ENCODE data around the gene KCNQ1.

Gene KCNQ1

DNA sequence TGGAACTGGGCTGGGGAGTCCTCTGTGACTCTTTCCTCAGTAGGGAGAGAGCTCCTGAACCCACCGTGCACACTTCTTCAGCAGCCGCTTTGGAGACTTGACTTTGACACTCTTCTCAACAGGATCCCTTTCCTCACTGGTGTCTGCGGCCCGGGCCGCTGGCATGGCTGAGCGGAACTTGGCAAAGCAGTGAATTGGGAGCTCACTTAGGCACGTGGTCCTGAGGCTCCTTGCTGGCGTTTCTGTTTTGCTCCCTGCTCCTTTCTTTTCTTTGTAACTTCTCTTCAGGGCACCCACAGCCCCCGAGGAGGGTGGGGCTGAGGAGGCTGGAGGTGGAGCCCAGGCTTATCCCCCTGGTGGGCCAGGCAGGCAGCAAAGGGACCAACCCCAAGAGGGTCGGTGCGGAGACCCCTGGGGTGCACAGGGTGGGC, 263.4 kb downstream of the KCNQ1 start:
- FAIRE-seq = no peak
- DNase-seq (ENCODE audit: low spot score) = no peak

DNA sequence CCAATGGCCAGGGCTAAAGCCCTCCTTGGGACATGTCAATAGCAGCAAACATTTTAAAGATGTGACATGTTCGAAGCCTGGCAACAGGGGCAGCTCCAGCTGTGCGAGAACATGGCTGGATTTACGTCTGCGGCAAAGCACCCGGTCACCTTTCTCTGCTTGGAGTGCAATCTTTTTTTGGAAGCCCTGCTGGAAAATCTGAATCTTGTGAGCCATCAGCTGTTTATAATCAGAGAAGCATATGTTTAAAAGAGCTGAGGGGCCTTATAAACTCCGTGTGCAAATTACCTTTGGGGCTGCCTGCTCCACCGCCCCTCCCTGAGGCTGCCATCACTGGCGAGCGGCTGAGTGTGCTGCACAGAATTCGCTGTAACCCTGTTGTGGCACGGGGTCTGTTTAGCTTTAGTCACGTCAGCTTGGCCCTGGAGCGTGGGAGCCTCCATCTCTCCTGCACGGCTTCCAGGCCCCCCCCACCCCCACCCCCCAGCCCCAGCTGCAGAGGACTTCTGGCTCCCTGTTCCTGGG, 264.0 kb downstream of the KCNQ1 start:
- DNase-seq (ENCODE audit: low spot score) (no peak), FAIRE-seq (no peak)

DNA sequence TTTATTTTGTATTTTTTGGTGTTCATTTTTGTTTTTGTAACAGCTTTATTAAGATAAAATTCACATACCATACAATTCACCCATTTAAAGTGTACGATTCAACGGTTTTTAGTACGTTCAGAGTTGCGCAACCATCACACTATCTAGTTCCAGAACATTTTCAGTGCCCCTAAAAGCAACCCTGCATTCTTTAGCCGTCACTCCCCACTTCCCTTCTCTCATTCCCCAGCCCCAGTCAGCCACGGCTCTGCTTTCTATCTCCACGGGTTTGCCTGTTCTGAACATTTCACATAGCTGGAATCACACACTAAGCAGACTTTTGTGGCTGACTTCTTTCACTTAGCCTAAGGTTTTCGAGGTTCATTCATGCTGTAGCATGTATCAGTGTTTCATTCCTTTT, 264.6 kb downstream of the KCNQ1 start:
- DNase-seq (ENCODE audit: low spot score) (no peak), FAIRE-seq (no peak)

DNA sequence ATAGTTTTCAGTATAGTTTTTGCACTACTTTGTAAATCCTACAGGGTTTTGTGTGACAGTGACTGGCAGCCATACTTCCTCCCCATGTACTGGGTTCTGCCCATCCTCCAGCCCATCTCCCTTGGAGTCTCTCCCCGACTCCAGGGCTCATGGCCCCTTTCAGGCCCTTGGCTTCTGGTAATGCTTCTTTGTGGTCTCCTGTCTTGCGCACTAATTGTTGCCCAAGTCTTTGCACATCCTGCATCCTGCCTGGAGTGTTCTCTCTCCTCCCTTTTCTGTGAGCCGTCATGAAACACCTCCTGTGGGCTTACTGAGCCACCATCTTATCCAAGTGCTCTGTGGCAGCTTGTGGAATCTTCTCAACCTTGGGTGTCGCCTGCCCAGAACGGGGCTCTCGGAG, 266.4 kb downstream of the KCNQ1 start:
- no peak for DNase-seq (ENCODE audit: low spot score)
- no peak for FAIRE-seq

DNA sequence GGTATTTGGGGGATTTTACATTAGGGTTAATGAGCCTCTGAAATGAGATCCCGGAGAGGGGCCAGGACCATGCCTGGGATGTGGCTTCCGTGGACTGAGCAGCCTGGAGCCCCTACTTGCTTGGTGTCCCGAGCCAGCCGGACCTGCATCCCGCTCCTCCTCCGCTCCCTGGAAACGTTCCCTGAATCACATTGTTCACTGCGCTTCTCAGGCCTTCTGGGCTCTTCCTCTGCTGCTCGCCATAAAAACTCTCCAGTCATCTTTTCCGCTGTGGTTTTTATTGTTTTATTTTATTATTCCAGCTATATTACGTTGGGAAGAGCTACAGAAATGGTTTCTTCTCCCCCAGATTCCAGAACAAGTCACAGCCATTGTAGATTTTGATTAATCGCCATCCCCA, 268.3 kb downstream of the KCNQ1 start:
- FAIRE-seq = no peak
- no peak for DNase-seq (ENCODE audit: low spot score)

DNA sequence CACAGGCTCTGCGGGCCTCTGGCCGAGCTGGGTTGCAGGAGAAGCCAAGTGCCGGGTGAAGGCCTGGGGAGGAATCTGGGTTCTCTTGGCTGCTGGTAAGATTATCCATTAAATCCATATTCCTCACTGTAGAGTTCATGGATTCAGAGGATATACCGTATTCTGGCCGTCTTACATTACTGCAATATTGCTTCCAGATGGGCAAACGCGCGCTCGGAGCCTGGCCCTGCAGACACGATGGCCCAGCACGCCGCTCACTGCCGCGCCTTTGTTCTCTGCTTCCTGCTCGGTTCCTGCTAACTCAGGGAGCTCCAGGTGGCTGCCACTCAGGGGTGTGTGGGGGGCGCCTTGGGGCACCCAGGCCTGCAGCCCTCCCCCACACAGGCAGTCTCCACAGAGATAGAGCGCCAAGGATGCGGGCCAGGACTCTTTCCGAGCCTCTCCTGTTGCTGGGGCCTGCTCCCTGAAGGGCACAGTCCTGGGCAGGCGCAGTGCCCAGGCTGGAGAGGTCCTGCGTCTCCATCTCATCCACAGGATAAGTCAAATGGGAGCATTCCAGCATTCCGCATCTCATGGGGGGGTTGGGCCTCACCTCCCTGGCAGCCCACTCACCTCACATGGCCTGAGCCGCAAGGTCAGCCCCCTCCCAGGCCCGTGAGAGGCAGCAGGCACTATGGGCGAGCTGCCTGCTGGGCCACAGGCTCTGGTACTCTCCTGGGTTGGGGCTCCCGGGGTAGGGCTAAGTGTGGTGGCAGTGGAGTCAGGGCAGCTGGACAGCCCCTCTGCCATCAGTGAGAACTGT, 269.1 kb downstream of the KCNQ1 start:
- FAIRE-seq (no peak), DNase-seq (ENCODE audit: low spot score) (no peak)

DNA sequence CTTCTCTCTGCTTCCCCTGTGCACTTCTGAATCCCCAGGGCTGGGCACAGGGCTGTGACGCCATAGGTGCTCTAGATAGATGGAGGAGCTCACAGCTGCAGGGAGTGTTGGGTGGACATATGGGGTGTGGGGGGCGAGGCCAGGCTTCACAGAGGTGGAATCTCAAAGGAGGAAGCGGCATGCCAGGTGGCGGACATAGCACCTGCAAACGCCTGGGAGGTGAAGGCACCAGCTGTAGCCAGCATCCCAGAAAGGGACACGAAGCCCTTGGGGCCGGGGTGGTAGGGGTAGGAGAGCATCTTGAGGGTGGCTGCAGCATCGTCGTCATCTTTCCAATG, 269.6 kb downstream of the KCNQ1 start:
- no peak for DNase-seq (ENCODE audit: low spot score)
- FAIRE-seq = no peak

DNA sequence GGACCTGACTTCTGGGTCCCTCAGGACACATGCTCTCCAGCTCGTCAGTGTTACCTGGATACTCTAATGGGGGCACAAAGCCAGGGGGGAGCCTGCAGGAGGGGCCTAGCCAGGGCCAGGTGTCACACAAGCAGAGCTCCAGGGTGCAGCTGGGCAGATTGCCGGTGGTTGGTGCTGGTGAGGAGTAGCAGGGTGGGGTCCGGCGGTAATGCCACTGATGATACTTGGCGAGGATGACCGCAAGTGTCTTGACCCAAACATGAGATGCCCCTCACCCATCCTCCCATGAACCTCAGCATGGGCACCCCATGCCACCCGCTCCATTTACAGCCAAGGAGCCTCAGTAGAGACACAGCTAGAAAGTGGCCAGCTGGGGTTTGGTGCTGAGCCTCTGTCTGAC, 270.1 kb downstream of the KCNQ1 start:
- no peak for FAIRE-seq

DNA sequence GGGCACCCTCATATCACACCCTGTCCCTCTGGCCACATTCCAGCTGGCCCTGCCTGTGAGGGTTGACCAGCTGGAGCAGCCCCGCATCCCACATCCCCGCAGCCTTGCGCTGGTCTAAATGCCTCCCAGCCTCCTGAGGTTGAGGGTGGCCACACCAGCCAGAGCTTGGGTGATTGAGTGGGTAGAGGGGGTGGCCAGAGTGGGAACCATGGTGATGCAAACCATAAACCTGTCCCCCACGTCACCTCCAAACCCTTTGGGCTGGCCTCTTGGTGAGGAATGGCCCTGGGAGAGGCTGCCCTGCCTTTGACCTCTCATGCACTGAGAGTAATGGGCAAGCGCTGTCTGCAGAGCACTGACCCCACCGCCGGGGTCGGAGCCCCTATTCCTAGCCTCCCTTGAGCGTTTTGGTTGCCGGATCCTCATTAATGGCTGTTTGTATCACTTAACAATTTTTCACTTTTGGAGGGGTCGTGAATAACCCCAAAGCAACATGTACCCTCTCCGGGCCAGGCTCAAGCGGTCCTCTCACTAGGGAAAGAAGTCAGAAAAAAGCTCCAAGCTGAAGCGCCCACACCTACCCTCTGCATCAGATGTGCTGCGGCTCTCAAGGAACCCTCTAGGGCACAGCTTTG, 271.0 kb downstream of the KCNQ1 start:
- no peak for FAIRE-seq
- DNase-seq (ENCODE audit: low spot score) = no peak

More for the DNA sequence above, 270.1 kb downstream of the KCNQ1 start:
- no peak for DNase-seq (ENCODE audit: low spot score)

DNA sequence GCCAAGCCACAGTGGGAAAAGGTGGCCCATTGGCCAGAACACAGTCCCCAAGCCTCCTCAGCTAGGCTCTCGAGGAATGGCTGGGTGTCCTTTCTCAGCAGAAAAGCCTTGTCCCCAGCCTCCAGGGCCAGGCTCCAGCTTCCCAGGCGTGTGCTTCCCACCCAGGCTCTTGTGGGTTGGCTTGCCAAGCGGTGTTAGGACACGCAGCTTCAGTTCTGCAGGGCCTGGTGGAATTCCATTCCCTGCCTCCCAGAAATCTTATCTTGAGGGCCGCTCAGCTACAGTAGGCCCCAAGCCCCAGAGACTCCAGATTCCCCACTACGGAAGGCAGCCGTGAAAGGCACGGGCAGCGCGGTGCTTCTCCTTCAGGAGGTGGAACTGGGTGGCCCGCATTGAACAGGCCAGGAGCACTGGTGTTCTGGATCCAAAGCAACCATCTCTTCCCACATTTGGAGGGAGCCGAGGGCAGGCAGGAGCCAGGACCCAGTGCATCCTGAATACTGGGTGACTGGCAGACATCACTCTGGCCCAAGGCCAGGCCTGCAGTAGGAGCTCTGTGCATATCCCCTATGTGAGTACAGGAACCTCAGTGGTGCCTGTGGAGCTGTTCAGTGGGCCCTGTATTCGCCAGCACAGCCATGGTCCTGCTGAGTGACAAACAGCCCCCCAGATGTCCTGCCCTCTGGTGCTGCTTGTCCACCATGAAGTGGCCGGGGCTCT, 271.7 kb downstream of the KCNQ1 start:
- FAIRE-seq (no peak), DNase-seq (ENCODE audit: low spot score) (no peak)

DNA sequence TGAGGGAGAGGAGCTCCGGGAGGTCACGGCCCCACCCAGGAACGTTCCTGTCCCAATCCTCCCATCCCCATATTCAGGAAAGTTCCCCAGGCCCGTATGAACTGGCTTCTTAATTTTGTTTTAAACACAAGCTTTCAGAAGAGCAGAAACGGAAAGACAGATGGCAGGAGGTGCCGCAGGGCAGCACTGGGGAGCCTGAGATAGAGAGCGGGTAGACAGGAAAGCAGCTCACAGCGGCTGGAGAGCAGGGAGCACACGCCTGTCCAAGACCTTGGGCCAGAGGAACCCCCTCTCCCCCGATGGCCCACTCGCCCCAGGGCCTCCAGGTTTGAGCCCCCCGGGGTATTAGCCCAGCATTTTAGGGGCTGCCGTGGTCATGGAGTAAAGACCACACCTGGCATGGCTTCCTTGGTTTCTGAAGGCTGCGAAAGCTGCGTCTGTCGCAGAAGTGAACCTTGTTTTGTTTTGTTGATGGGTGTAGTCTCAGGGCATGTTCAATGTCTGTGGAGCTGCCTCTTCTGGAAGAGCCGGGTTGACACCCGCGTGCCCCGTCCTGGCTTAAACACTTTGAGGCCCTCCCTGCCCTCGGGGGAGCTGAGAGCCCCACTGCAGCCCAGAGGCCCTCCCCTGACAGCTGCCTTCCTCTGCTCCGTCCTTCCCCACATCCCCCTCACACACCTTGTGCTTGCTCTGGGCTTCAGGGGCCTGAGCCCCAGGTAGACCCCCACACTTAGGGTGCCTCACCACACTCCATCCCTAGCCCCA, 272.9 kb downstream of the KCNQ1 start:
- FAIRE-seq (no peak), DNase-seq (ENCODE audit: low spot score) (no peak)

DNA sequence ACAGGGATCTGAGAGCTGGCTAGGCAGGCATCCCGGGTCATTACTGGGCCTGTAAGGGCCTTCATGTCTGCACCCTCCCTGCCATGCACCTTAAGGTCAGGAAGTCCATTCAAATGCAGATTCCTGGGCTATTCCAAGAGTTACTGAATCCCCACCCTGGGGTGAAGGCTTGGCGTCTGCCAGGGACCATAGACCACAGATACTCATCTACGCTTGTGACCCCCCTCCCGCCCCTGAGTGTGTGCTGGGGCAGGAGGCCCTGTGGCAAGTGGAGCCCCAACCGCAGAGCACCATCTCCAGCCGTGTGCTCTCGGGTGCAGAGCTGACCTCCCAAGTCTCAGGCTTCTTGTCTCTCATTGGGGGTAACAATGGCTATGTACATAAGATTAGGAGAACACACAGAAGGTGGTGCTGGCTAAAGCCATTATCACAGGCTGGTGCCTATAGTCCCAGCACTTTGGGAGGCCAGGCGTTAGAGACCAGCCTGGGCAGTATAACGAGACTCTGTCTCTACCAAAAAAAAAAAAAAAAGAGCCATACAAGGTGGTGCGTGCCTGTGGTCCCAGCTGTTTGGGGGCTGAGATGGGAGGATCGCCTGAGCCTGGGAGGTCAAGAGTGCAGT, 274.1 kb downstream of the KCNQ1 start:
- FAIRE-seq (no peak), DNase-seq (ENCODE audit: low spot score) (no peak)

DNA sequence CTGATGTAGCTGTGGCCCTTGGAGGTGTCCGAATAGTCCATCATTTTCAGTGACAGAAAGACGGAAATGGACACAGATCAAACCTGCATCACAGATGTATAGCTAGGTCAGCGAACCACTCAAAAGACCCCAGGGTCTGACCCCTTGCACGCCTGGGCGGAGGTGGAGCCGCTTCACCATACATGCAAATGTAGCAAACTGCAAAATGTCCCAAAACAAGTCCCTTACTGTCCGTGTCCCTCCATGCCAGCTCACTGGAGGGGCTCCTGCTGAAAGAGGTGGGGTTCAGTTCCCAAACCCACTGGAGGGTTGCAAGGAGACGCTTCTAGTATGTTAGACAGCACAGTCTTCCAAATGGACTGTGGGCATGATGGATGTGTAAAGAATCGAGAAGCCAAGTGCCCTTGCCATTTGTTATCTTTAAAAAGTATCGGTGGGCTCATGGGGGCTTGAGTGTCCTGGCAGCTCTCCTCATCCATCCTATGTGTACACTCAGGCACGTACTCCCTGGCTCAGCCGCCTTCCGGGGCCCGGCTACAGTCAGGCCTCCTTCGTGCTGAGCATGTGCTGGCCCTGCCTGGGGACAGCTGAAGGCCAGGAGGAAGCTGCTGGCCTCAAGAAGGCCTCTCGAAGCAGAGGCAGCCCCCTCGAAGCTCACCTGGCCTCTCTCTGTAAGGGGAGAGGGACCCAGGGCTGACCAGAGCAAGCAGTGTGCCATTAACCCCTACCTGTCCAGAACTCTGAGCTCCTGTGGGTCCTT, 275.2 kb downstream of the KCNQ1 start:
- FAIRE-seq = no peak
- no peak for DNase-seq (ENCODE audit: low spot score)

DNA sequence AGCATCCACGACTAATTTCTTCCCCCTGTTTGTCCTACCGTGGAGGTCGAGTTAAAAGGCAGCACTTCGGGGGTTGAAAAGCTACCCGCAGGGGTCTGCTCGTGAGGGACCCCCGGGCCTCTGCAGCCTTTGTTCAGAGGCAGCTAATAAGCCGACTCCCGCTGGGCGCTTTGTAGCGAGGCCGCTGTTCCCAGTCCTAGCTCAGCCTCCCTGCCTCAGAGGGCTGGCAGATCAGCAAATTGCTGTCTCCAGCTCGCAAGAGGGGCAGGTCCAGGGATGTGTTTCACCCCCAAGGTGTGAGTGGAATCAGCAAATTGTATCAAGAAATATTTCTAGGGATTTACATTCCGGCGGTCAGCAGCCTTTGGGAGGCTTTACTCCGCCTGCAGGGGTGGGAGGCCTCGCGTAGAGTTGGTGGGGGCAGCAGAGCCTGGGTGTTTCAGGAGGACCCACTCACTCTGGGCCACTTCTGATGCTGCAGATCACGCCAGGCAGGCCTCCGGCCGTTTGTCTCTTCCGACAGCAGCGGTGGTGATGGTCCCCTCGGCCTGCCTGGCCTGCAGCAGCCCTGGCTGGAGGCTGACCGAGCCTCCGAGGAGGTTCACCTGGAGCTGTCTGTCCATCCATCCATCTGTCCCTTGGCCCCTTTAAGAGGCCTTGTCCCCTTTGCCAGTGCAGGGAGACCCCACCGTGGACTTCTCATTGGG, 276.6 kb downstream of the KCNQ1 start:
- DNase-seq (ENCODE audit: low spot score) (no peak), FAIRE-seq (no peak)

DNA sequence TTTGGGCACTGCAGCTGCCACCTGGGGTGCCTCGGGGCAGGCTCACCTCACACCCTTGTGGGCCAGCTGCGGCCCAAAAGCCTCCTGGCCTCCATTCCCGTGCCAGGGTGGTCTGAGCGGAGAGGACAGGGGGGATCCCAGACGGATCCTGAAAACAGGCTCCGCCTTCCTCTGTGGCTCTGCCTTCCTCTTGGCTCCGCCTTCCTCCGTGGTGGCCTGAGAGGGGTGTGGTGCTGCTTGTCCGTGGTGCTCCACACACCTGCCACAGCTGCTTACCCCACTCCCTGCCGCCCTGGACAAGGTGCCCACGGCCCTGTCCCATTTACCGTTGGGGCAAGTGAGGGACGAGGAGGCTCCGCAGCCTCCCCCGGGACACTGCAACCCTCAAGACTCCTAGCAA, 278.1 kb downstream of the KCNQ1 start:
- FAIRE-seq (no peak), DNase-seq (ENCODE audit: low spot score) (no peak)

DNA sequence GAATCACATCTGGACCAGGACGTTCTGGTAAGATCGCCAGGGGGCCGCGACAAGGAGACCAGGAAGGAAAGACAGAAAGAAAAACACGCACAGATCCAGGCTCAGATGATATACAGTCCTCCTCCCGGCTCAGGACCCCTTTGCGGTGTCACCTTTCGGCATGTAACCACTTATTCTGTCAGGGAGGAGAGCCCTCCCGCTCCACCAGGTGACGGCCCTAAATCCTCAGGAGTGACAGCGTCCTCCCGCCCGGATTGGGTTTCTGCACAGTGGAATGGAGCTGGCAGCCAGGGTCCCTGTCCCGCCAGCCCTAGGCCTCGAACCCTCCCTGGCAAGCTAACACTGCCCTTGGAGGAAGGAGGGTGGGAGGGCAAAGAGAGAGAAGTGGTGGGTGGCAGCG, 279.3 kb downstream of the KCNQ1 start:
- FAIRE-seq (no peak), DNase-seq (ENCODE audit: low spot score) (no peak)

DNA sequence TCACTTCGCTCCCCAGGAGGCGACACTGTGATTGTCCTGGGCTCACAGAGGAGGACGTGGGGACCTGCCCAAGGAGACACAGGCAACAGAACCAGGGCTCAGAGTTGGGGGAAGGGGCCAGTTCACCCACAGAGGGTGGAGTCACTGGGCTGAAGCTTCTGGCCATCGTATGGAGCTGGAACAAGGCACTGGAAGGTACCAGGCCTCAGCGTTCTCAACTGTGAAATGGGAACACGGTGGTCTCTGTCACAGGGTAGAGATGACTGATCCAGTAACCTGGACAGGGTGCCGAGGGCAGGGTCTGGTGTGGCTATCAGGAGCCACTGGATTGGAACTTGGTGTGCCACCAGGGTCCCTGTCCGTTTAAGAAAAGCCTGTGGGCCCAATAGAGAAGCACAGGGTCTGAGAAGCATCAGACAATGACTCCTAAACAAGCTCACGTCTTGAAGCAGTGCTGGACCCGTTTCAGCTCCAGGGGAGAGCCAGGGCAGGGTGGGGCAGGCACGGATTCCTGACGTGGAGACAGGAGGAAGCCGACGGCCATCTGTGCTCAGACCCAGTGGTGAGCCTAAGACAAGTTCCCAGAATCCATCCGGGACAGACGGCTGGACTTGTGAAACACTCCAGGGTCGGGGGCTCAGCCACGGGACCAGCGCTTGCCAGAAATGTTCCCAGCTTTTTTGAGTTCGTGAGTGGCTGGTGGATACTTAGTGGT, 280.0 kb downstream of the KCNQ1 start:
- no peak for DNase-seq (ENCODE audit: low spot score)
- no peak for FAIRE-seq

DNA sequence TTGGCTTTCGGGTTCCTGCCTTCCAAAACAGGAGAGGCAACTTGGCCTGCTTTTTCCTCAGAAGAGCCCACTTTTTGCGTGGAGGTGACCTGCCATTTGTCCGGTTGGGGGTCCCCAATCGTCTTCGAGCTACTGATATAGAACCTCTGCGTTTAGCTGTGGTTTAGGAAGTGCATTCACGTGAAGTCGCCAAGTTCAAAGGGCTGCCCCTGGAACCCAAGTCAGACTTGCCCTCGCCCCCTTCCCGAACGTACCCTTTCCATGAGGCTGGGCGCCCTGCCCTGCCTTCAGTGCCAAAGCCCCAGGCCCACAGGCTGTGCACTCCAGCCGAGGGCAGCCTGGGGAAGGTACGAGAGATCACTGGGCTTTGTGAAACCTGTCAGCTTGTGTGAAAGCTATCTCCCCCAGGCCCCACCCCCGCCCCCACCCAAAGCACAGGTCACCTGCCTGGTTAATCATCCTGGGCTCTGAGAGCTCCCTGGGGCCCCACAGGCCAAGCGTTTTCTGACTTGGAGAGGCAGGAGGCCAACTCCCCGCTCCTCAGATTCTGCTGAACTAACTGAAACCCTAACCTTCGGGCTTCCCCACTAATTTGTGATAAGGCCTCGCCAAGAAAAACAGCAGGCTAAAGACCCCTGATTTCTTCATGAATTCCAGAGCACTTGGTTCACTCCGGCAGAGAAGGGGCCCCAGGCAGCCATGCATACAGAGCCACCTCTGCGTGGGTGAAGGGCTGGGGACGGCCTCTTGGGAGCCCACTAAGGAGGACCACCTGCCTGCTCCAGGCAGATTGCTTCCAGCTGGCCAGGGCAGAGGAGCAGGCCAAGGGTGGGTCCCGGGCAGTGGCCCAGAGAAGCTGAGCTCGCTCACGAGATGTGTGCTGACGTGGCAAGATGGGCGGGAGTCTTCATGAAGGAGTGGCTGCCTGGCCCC, 280.8 kb downstream of the KCNQ1 start:
- DNase-seq (ENCODE audit: low spot score) (no peak), FAIRE-seq (no peak)

Measured in RCC 7860 (cell line).